ENCODE measurements around the gene PABPN1.

PABPN1 gene

DNA sequence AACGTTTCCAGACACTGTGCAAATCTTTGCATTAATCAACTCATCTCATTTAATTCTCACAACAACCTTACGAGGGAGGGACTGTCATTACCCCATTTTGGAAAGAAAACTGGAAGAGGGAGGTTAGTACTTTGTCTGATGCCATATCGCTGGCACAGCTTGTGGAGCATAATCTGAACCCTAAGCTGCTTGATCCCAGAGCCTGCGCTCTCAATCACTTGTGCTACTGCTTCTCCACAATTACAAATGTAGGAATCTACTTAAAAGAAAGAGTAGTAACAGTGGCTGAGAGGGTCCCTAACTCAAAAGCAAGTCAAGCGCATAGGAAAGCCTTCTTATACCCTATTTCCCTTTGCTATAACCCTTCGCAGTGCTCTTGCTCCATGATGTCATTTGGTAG lies 40.5 kb downstream of the PABPN1 start:
- H3K9me3 ChIP-seq (ENCODE audit: severe bottlenecking) = no peaks in the 10 kb centered on the region
- no peaks in the 10 kb centered on the region; the same call in 1 of the 2 replicates for H3K36me3 ChIP-seq (ENCODE audit: low read depth)
- ATAC-seq (ENCODE audit: low read depth) = no peak
- no peaks in the 10 kb centered on the region for H3K27me3 ChIP-seq (ENCODE audit: insufficient read depth, poor library complexity, severe bottlenecking)
- peaks cover 4% of the 10 kb centered on the region for H3K4me1 ChIP-seq (ENCODE audit: insufficient read depth, poor library complexity, severe bottlenecking)
- no peak overlapping the region for H3K27ac ChIP-seq (ENCODE audit: poor library complexity, severe bottlenecking)
- TF ChIP-seq, protein P1, sequence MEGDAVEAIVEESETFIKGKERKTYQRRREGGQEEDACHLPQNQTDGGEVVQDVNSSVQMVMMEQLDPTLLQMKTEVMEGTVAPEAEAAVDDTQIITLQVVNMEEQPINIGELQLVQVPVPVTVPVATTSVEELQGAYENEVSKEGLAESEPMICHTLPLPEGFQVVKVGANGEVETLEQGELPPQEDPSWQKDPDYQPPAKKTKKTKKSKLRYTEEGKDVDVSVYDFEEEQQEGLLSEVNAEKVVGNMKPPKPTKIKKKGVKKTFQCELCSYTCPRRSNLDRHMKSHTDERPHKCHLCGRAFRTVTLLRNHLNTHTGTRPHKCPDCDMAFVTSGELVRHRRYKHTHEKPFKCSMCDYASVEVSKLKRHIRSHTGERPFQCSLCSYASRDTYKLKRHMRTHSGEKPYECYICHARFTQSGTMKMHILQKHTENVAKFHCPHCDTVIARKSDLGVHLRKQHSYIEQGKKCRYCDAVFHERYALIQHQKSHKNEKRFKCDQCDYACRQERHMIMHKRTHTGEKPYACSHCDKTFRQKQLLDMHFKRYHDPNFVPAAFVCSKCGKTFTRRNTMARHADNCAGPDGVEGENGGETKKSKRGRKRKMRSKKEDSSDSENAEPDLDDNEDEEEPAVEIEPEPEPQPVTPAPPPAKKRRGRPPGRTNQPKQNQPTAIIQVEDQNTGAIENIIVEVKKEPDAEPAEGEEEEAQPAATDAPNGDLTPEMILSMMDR (IDR thresholded peaks at IDR 0.05; ENCODE audit: poor library complexity, severe bottlenecking) = no peak
- H3K4me3 ChIP-seq (ENCODE audit: severe bottlenecking) = no peak overlapping the region
- peak; percentile 11 for DNase-seq (ENCODE audit: low spot score)

- Histone ChIP-seq H3K4me1 (ENCODE audit: insufficient read depth, poor library complexity, severe bottlenecking) (peaks cover 6% of the 10 kb centered on the region), H3K4me3 (ENCODE audit: severe bottlenecking) (no peak overlapping the region), H3K27ac (ENCODE audit: poor library complexity, severe bottlenecking) (no peak overlapping the region), H3K27me3 (ENCODE audit: insufficient read depth, poor library complexity, severe bottlenecking) (no peaks in the 10 kb centered on the region), H3K36me3 (ENCODE audit: low read depth) (no peaks in the 10 kb centered on the region; the same call in 1 of the 2 replicates), H3K9me3 (ENCODE audit: severe bottlenecking) (no peaks in the 10 kb centered on the region)
- ATAC-seq (ENCODE audit: low read depth) = no peak
- TF ChIP-seq, protein P1 (IDR thresholded peaks at IDR 0.05; ENCODE audit: poor library complexity, severe bottlenecking) = peak; percentile 10
- peak; percentile 17 for DNase-seq (ENCODE audit: low spot score)
Measured at GRCh38 chr14:23362200-23362599, 40.9 kb downstream of the PABPN1 start.

DNA sequence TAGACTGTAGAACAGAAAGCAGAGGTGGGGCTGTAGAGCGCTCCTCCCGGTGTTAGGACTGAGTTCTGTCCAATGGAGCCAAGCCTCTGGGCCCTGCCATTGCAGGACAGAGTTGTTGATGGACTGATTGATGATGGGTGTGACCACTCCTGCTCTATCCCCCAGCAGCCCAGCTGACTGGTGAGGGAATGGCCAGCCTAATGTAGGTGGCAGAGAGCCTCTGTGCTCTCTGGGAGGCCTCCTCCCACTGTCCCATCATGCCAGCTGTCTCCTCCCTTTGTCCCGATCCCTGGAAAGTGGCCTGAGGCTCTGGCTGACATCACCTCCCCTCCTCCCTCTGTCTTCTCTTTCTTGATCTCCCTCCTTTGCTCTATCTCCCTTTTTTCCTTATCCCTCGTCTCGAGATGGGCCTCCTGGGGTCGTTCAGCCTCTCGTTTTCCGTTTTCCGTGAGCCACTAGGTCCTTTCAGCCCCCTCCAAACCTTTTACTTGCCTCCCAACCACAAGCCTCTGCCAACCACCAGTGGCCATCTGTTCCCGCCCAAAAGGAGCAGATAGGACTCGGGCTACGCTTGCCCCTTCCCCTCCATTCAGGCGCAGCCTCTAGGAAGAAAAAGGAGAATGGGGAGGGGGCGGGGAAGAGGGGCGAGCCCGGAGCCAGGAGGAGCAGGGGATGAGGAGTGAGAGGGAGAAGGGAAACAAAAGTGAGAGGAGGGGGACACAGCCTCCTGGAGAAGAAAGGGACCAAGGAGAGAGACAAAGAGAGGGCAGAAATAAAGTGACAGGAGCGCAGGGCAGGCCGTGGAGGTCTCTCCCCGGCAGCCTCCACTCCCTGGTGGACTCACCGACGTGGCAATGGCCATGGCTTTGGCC lies 43.1 kb downstream of the PABPN1 start:
- peak; percentile 57 for DNase-seq (ENCODE audit: low spot score)
- ATAC-seq (ENCODE audit: low read depth) = no peak
- Histone ChIP-seq H3K27me3 (ENCODE audit: insufficient read depth, poor library complexity, severe bottlenecking) (no peaks in the 10 kb centered on the region), H3K4me1 (ENCODE audit: insufficient read depth, poor library complexity, severe bottlenecking) (peaks cover 6% of the 10 kb centered on the region), H3K4me3 (ENCODE audit: severe bottlenecking) (peak overlapping the region; percentile 45), H3K9me3 (ENCODE audit: severe bottlenecking) (no peaks in the 10 kb centered on the region), H3K36me3 (ENCODE audit: low read depth) (no peaks in the 10 kb centered on the region; the same call in 1 of the 2 replicates), H3K27ac (ENCODE audit: poor library complexity, severe bottlenecking) (no peak overlapping the region)
- TF ChIP-seq, protein P1 (IDR thresholded peaks at IDR 0.05; ENCODE audit: poor library complexity, severe bottlenecking) = no peak

GRCh38 chr14:23365036-23365731 lies 43.9 kb downstream of the PABPN1 start, which contains the start of gene EFS:
EFS (minus strand) TSS chr14:23365172; CDS start chr14:23365025, 147 bp downstream.
- Histone ChIP-seq H3K27me3 (ENCODE audit: insufficient read depth, poor library complexity, severe bottlenecking) (no peaks in the 10 kb centered on the region), H3K4me3 (ENCODE audit: severe bottlenecking) (peak within 1 kb of the TSS; percentile 45), H3K36me3 (ENCODE audit: low read depth) (no peaks in the 10 kb centered on the region; the same call in 1 of the 2 replicates), H3K4me1 (ENCODE audit: insufficient read depth, poor library complexity, severe bottlenecking) (peaks cover 6% of the 10 kb centered on the region), H3K9me3 (ENCODE audit: severe bottlenecking) (no peaks in the 10 kb centered on the region), H3K27ac (ENCODE audit: poor library complexity, severe bottlenecking) (peak within 1 kb of the TSS; percentile 54)
- ATAC-seq (ENCODE audit: low read depth) (peak; percentile 7), DNase-seq (ENCODE audit: low spot score) (no peak)
- TF ChIP-seq, protein P1 (IDR thresholded peaks at IDR 0.05; ENCODE audit: poor library complexity, severe bottlenecking) = no peak

Measured in RWPE2 (cell line).